ENCODE results near the gene PFKFB4.

DNA sequence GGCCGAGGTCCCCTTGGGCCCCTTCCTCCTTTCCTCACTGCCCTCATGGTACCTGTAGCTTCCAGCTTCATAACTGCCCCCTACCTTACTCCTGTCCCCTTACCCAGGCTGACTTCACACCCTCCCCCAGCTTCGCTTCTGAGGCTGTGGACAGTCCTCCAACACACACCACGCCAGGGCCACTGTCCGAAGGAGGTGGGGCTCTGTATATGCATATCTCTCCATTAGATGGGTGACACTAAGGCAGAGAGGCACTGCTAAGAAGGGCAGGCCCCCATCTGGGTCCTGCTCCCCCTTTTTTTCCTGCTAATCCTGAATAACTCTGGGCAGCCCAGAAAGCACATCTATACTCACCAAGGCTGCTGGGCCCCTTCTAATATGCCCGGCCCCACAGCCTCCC lies 39.6 kb upstream of the PFKFB4 start:
- TF ChIP-seq, protein P1, sequence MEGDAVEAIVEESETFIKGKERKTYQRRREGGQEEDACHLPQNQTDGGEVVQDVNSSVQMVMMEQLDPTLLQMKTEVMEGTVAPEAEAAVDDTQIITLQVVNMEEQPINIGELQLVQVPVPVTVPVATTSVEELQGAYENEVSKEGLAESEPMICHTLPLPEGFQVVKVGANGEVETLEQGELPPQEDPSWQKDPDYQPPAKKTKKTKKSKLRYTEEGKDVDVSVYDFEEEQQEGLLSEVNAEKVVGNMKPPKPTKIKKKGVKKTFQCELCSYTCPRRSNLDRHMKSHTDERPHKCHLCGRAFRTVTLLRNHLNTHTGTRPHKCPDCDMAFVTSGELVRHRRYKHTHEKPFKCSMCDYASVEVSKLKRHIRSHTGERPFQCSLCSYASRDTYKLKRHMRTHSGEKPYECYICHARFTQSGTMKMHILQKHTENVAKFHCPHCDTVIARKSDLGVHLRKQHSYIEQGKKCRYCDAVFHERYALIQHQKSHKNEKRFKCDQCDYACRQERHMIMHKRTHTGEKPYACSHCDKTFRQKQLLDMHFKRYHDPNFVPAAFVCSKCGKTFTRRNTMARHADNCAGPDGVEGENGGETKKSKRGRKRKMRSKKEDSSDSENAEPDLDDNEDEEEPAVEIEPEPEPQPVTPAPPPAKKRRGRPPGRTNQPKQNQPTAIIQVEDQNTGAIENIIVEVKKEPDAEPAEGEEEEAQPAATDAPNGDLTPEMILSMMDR (conservative IDR thresholded peaks at IDR 0.05; ENCODE audit: low read depth in 2 of 2): no peak
- TF ChIP-seq POLR2AphosphoS5 (IDR thresholded peaks at IDR 0.05; ENCODE audit: low read depth): no peak
- TF ChIP-seq NANOG (IDR thresholded peaks at IDR 0.05; ENCODE audit: borderline replicate concordance): no peak
- TF ChIP-seq CREB1 (CRISPR knock-in tag; IDR thresholded peaks at IDR 0.05; ENCODE audit: low read depth): no peak
- TF ChIP-seq JUNB (IDR thresholded peaks at IDR 0.05; ENCODE audit: unreplicated experiment): no peak
- TF ChIP-seq EZH2phosphoT487 (IDR thresholded peaks at IDR 0.05; ENCODE audit: unreplicated experiment): no peak
- TF ChIP-seq, protein P2, sequence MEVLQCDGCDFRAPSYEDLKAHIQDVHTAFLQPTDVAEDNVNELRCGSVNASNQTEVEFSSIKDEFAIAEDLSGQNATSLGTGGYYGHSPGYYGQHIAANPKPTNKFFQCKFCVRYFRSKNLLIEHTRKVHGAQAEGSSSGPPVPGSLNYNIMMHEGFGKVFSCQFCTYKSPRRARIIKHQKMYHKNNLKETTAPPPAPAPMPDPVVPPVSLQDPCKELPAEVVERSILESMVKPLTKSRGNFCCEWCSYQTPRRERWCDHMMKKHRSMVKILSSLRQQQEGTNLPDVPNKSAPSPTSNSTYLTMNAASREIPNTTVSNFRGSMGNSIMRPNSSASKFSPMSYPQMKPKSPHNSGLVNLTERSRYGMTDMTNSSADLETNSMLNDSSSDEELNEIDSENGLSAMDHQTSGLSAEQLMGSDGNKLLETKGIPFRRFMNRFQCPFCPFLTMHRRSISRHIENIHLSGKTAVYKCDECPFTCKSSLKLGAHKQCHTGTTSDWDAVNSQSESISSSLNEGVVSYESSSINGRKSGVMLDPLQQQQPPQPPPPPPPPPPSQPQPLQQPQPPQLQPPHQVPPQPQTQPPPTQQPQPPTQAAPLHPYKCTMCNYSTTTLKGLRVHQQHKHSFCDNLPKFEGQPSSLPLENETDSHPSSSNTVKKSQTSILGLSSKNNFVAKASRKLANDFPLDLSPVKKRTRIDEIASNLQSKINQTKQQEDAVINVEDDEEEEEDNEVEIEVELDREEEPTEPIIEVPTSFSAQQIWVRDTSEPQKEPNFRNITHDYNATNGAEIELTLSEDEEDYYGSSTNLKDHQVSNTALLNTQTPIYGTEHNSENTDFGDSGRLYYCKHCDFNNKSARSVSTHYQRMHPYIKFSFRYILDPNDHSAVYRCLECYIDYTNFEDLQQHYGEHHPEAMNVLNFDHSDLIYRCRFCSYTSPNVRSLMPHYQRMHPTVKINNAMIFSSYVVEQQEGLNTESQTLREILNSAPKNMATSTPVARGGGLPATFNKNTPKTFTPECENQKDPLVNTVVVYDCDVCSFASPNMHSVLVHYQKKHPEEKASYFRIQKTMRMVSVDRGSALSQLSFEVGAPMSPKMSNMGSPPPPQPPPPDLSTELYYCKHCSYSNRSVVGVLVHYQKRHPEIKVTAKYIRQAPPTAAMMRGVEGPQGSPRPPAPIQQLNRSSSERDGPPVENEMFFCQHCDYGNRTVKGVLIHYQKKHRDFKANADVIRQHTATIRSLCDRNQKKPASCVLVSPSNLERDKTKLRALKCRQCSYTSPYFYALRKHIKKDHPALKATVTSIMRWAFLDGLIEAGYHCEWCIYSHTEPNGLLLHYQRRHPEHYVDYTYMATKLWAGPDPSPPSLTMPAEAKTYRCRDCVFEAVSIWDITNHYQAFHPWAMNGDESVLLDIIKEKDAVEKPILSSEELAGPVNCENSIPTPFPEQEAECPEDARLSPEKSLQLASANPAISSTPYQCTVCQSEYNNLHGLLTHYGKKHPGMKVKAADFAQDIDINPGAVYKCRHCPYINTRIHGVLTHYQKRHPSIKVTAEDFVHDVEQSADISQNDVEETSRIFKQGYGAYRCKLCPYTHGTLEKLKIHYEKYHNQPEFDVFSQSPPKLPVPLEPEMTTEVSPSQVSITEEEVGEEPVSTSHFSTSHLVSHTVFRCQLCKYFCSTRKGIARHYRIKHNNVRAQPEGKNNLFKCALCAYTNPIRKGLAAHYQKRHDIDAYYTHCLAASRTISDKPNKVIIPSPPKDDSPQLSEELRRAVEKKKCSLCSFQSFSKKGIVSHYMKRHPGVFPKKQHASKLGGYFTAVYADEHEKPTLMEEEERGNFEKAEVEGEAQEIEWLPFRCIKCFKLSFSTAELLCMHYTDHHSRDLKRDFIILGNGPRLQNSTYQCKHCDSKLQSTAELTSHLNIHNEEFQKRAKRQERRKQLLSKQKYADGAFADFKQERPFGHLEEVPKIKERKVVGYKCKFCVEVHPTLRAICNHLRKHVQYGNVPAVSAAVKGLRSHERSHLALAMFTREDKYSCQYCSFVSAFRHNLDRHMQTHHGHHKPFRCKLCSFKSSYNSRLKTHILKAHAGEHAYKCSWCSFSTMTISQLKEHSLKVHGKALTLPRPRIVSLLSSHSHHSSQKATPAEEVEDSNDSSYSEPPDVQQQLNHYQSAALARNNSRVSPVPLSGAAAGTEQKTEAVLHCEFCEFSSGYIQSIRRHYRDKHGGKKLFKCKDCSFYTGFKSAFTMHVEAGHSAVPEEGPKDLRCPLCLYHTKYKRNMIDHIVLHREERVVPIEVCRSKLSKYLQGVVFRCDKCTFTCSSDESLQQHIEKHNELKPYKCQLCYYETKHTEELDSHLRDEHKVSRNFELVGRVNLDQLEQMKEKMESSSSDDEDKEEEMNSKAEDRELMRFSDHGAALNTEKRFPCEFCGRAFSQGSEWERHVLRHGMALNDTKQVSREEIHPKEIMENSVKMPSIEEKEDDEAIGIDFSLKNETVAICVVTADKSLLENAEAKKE (CRISPR knock-in tag; IDR thresholded peaks at IDR 0.05): no peak
- no peak for TF ChIP-seq EZH2 (IDR thresholded peaks at IDR 0.05; ENCODE audit: low read depth, unreplicated experiment)
- TF ChIP-seq, protein P3, sequence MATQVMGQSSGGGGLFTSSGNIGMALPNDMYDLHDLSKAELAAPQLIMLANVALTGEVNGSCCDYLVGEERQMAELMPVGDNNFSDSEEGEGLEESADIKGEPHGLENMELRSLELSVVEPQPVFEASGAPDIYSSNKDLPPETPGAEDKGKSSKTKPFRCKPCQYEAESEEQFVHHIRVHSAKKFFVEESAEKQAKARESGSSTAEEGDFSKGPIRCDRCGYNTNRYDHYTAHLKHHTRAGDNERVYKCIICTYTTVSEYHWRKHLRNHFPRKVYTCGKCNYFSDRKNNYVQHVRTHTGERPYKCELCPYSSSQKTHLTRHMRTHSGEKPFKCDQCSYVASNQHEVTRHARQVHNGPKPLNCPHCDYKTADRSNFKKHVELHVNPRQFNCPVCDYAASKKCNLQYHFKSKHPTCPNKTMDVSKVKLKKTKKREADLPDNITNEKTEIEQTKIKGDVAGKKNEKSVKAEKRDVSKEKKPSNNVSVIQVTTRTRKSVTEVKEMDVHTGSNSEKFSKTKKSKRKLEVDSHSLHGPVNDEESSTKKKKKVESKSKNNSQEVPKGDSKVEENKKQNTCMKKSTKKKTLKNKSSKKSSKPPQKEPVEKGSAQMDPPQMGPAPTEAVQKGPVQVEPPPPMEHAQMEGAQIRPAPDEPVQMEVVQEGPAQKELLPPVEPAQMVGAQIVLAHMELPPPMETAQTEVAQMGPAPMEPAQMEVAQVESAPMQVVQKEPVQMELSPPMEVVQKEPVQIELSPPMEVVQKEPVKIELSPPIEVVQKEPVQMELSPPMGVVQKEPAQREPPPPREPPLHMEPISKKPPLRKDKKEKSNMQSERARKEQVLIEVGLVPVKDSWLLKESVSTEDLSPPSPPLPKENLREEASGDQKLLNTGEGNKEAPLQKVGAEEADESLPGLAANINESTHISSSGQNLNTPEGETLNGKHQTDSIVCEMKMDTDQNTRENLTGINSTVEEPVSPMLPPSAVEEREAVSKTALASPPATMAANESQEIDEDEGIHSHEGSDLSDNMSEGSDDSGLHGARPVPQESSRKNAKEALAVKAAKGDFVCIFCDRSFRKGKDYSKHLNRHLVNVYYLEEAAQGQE (IDR thresholded peaks at IDR 0.05; ENCODE audit: unreplicated experiment): no peak
- no peak for TF ChIP-seq ZNF114 (CRISPR knock-in tag; IDR thresholded peaks at IDR 0.05)
- TF ChIP-seq, protein P4, sequence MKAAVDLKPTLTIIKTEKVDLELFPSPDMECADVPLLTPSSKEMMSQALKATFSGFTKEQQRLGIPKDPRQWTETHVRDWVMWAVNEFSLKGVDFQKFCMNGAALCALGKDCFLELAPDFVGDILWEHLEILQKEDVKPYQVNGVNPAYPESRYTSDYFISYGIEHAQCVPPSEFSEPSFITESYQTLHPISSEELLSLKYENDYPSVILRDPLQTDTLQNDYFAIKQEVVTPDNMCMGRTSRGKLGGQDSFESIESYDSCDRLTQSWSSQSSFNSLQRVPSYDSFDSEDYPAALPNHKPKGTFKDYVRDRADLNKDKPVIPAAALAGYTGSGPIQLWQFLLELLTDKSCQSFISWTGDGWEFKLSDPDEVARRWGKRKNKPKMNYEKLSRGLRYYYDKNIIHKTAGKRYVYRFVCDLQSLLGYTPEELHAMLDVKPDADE (IDR thresholded peaks at IDR 0.05): no peak
- TF ChIP-seq ZNF331 (CRISPR knock-in tag; IDR thresholded peaks at IDR 0.05; ENCODE audit: low read depth): no peak
- TF ChIP-seq STAT1 (IDR thresholded peaks at IDR 0.05; ENCODE audit: unreplicated experiment): no peak
